Neural cell (in vitro differentiated cells): ENCODE data around the gene HIPK2.

Experiments
- EP300 ChIP-seq: fragments of 450-650 bp; conservative IDR thresholded peaks from 2 replicates; pipeline ENCODE4 v1.6.1; 2014; ENCODE audit warnings: antibody characterized with exemption, mild to moderate bottlenecking, moderate library complexity; ENCODE audit not compliant: poor library complexity, severe bottlenecking
- EZH2 ChIP-seq: fragments of 200-600, 300-800 bp; shearing (Covaris generic), sonication (generic); IDR thresholded peaks from 2 replicates; pipeline ENCODE4 v1.6.1; 2014; ENCODE audit warnings: antibody characterized with exemption, low read length, borderline replicate concordance, mild to moderate bottlenecking; ENCODE audit not compliant: insufficient read depth, poor library complexity, severe bottlenecking
- POLR2AphosphoS5 ChIP-seq: IDR thresholded peaks from 2 replicates; pipeline ENCODE4 v1.6.1; 2012
- RAD21 ChIP-seq: fragments of 450-650 bp; conservative IDR thresholded peaks from 2 replicates; pipeline ENCODE4 v1.6.1; 2014; ENCODE audit warnings: antibody characterized with exemption, mild to moderate bottlenecking, moderate library complexity
- REST ChIP-seq: IDR thresholded peaks from 2 replicates; pipeline ENCODE4 v1.6.1; 2012; ENCODE audit warnings: borderline replicate concordance
- SMC3 ChIP-seq: fragments of 450-650 bp; conservative IDR thresholded peaks from 2 replicates; pipeline ENCODE4 v1.6.1; 2014; ENCODE audit warnings: antibody characterized with exemption, mild to moderate bottlenecking, moderate library complexity; ENCODE audit not compliant: poor library complexity
- TAF1 ChIP-seq: IDR thresholded peaks from 2 replicates; pipeline ENCODE4 v1.6.1; 2012; ENCODE audit warnings: low read depth
- TF ChIP-seq, protein P1 (sequence below): fragments of 450-650 bp; IDR thresholded peaks from 2 replicates; pipeline ENCODE4 v1.5.1; 2014; ENCODE audit warnings: antibody characterized with exemption, mild to moderate bottlenecking, moderate library complexity; ENCODE audit not compliant: poor library complexity, severe bottlenecking

DNA sequence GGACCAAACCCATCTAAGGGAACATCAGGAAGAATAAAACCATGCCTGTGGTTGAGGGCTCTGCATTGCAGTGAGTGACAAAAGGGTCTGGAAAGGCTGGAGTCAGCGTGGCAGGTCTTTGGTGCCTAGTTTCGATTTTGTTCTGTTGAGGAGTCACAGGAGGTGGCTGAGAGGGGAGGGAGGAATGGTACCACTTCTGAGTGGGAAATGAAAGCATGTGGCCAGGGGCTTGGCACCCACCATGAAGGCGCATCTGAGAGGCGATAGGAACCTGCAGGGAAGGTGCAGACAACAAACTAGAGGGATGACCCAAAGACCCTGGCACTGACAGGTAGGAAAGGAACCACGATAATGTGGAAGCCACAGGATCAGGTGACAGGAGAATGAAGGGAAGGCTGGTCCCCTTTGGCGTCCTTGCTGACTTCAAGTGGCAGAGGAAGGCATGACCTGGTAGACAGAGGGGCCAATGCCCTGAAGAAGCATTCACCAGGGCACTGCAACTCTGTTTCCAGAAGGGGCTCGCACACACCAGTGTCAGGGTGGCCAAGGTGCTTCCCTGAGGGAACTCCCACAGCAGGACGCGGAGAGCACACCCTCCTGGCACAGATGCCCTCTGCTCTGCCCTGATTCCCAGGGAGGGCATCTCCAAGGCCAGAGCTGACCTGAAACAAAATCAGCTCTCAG, 41.7 kb downstream of the HIPK2 start:
- TF ChIP-seq, protein P1, sequence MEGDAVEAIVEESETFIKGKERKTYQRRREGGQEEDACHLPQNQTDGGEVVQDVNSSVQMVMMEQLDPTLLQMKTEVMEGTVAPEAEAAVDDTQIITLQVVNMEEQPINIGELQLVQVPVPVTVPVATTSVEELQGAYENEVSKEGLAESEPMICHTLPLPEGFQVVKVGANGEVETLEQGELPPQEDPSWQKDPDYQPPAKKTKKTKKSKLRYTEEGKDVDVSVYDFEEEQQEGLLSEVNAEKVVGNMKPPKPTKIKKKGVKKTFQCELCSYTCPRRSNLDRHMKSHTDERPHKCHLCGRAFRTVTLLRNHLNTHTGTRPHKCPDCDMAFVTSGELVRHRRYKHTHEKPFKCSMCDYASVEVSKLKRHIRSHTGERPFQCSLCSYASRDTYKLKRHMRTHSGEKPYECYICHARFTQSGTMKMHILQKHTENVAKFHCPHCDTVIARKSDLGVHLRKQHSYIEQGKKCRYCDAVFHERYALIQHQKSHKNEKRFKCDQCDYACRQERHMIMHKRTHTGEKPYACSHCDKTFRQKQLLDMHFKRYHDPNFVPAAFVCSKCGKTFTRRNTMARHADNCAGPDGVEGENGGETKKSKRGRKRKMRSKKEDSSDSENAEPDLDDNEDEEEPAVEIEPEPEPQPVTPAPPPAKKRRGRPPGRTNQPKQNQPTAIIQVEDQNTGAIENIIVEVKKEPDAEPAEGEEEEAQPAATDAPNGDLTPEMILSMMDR = no peak
- TF ChIP-seq RAD21 (no peak), EZH2 (no peak), POLR2AphosphoS5 (no peak), REST (no peak), TAF1 (no peak), EP300 (no peak), SMC3 (no peak)
